ENCODE results near the gene SIRT4.
A peak's percentile ranks its signal among the peaks of the same experiment; 100 is the strongest.

The SIRT4 gene

GRCh38 chr12:120283318-120283717 is 18.8 kb upstream of the SIRT4 start:
- DNase-seq (ENCODE audit: low read depth, low spot score), result no peak
- H3K27ac ChIP-seq (ENCODE audit: low read length), result no peak overlapping the region
- no peaks in the 10 kb centered on the region for H3K36me3 ChIP-seq (ENCODE audit: control insufficient read depth, insufficient read depth, low read length)
- no peaks in the 10 kb centered on the region for H3K9me3 ChIP-seq (ENCODE audit: control insufficient read depth, insufficient read depth, low read length)
- H3K4me3 ChIP-seq (ENCODE audit: low read length), result no peak overlapping the region
- no CpG with 5 or more reads among the region's 7 CpGs for WGBS (ENCODE audit: insufficient coverage, insufficient read length)
- H3K27me3 ChIP-seq (ENCODE audit: control insufficient read depth, insufficient read depth, low read length), result no peaks in the 10 kb centered on the region
- no peaks in the 10 kb centered on the region; the same call in 1 of the 2 replicates for H3K4me1 ChIP-seq (ENCODE audit: control insufficient read depth, insufficient read depth, low read length)

- no peaks in the 10 kb centered on the region for H3K36me3 ChIP-seq (ENCODE audit: control insufficient read depth, insufficient read depth, low read length)
- DNase-seq (ENCODE audit: low read depth, low spot score), result no peak
- no peaks in the 10 kb centered on the region; the same call in 1 of the 2 replicates for H3K4me1 ChIP-seq (ENCODE audit: control insufficient read depth, insufficient read depth, low read length)
- H3K27me3 ChIP-seq (ENCODE audit: control insufficient read depth, insufficient read depth, low read length), result no peaks in the 10 kb centered on the region
- no peak overlapping the region for H3K27ac ChIP-seq (ENCODE audit: low read length)
- H3K9me3 ChIP-seq (ENCODE audit: control insufficient read depth, insufficient read depth, low read length), result no peaks in the 10 kb centered on the region
- no CpG with 5 or more reads among the region's 3 CpGs for WGBS (ENCODE audit: insufficient coverage, insufficient read length)
- no peak overlapping the region for H3K4me3 ChIP-seq (ENCODE audit: low read length)
Measured at GRCh38 chr12:120284381-120284780, 17.7 kb upstream of the SIRT4 start.

- no peak for DNase-seq (ENCODE audit: low read depth, low spot score)
- H3K27me3 ChIP-seq (ENCODE audit: control insufficient read depth, insufficient read depth, low read length), result no peaks in the 10 kb centered on the region
- no peak overlapping the region for H3K27ac ChIP-seq (ENCODE audit: low read length)
- WGBS (ENCODE audit: insufficient coverage, insufficient read length), result no CpG with 5 or more reads among the region's 7 CpGs
- no peak overlapping the region for H3K4me3 ChIP-seq (ENCODE audit: low read length)
- no peaks in the 10 kb centered on the region for H3K36me3 ChIP-seq (ENCODE audit: control insufficient read depth, insufficient read depth, low read length)
- H3K4me1 ChIP-seq (ENCODE audit: control insufficient read depth, insufficient read depth, low read length), result peaks cover 2% of the 10 kb centered on the region; the same call in 1 of the 2 replicates
- H3K9me3 ChIP-seq (ENCODE audit: control insufficient read depth, insufficient read depth, low read length), result no peaks in the 10 kb centered on the region
Measured at GRCh38 chr12:120286768-120287490, 15.2 kb upstream of the SIRT4 start.

- Histone ChIP-seq H3K27me3 (ENCODE audit: control insufficient read depth, insufficient read depth, low read length) (no peaks in the 10 kb centered on the region), H3K36me3 (ENCODE audit: control insufficient read depth, insufficient read depth, low read length) (no peaks in the 10 kb centered on the region), H3K27ac (ENCODE audit: low read length) (no peak overlapping the region), H3K9me3 (ENCODE audit: control insufficient read depth, insufficient read depth, low read length) (no peaks in the 10 kb centered on the region), H3K4me1 (ENCODE audit: control insufficient read depth, insufficient read depth, low read length) (peaks cover 2% of the 10 kb centered on the region; the same call in 1 of the 2 replicates), H3K4me3 (ENCODE audit: low read length) (no peak overlapping the region)
- WGBS (ENCODE audit: insufficient coverage, insufficient read length), result no CpG with 5 or more reads among the region's 12 CpGs
- no peak for DNase-seq (ENCODE audit: low read depth, low spot score)
Measured at GRCh38 chr12:120287491-120287890, 14.6 kb upstream of the SIRT4 start.

GRCh38 chr12:120290609-120291305 is 11.4 kb upstream of the SIRT4 start:
- H3K4me3 ChIP-seq (ENCODE audit: low read length), result no peak overlapping the region
- no peak for DNase-seq (ENCODE audit: low read depth, low spot score)
- H3K36me3 ChIP-seq (ENCODE audit: control insufficient read depth, insufficient read depth, low read length), result no peaks in the 10 kb centered on the region
- peaks cover 2% of the 10 kb centered on the region; the same call in 1 of the 2 replicates for H3K4me1 ChIP-seq (ENCODE audit: control insufficient read depth, insufficient read depth, low read length)
- no peak overlapping the region for H3K27ac ChIP-seq (ENCODE audit: low read length)
- no peaks in the 10 kb centered on the region for H3K27me3 ChIP-seq (ENCODE audit: control insufficient read depth, insufficient read depth, low read length)
- no CpG with 5 or more reads among the region's 22 CpGs for WGBS (ENCODE audit: insufficient coverage, insufficient read length)
- no peaks in the 10 kb centered on the region for H3K9me3 ChIP-seq (ENCODE audit: control insufficient read depth, insufficient read depth, low read length)

GRCh38 chr12:120292411-120292660 is 9.8 kb upstream of the SIRT4 start:
- H3K36me3 ChIP-seq (ENCODE audit: control insufficient read depth, insufficient read depth, low read length), result no peaks in the 10 kb centered on the region
- no CpG with 5 or more reads among the region's 17 CpGs for WGBS (ENCODE audit: insufficient coverage, insufficient read length)
- DNase-seq (ENCODE audit: low read depth, low spot score), result no peak
- H3K27me3 ChIP-seq (ENCODE audit: control insufficient read depth, insufficient read depth, low read length), result no peaks in the 10 kb centered on the region
- H3K9me3 ChIP-seq (ENCODE audit: control insufficient read depth, insufficient read depth, low read length), result no peaks in the 10 kb centered on the region
- no peak overlapping the region for H3K27ac ChIP-seq (ENCODE audit: low read length)
- peak overlapping the region; percentile 56; the same call in 1 of the 2 replicates for H3K4me3 ChIP-seq (ENCODE audit: low read length)
- peaks cover 2% of the 10 kb centered on the region; the same call in 1 of the 2 replicates for H3K4me1 ChIP-seq (ENCODE audit: control insufficient read depth, insufficient read depth, low read length)

GRCh38 chr12:120292661-120293531 is 9.2 kb upstream of the SIRT4 start, which contains the start of gene RNU4-1:
Gene RNU4-1, minus strand, starts transcription at chr12:120293237.
- Histone ChIP-seq H3K27ac (ENCODE audit: low read length) (no peak within 1 kb of the TSS), H3K4me3 (ENCODE audit: low read length) (peak within 1 kb of the TSS; percentile 56; the same call in 1 of the 2 replicates), H3K4me1 (ENCODE audit: control insufficient read depth, insufficient read depth, low read length) (peaks cover 2% of the 10 kb centered on the region; the same call in 1 of the 2 replicates), H3K9me3 (ENCODE audit: control insufficient read depth, insufficient read depth, low read length) (no peaks in the 10 kb centered on the region), H3K36me3 (ENCODE audit: control insufficient read depth, insufficient read depth, low read length) (no peaks in the 10 kb centered on the region), H3K27me3 (ENCODE audit: control insufficient read depth, insufficient read depth, low read length) (no peaks in the 10 kb centered on the region)
- WGBS (ENCODE audit: insufficient coverage, insufficient read length), result no CpG with 5 or more reads among the region's 29 CpGs
- DNase-seq (ENCODE audit: low read depth, low spot score), result peak; percentile 87

GRCh38 chr12:120314220-120314619 is 12.1 kb downstream of the SIRT4 start:
- Histone ChIP-seq H3K36me3 (ENCODE audit: control insufficient read depth, insufficient read depth, low read length) (no peaks in the 10 kb centered on the region), H3K9me3 (ENCODE audit: control insufficient read depth, insufficient read depth, low read length) (no peaks in the 10 kb centered on the region), H3K27me3 (ENCODE audit: control insufficient read depth, insufficient read depth, low read length) (no peaks in the 10 kb centered on the region), H3K4me1 (ENCODE audit: control insufficient read depth, insufficient read depth, low read length) (no peaks in the 10 kb centered on the region), H3K27ac (ENCODE audit: low read length) (no peak overlapping the region), H3K4me3 (ENCODE audit: low read length) (no peak overlapping the region)
- no CpG with 5 or more reads among the region's 5 CpGs for WGBS (ENCODE audit: insufficient coverage, insufficient read length)
- DNase-seq (ENCODE audit: low read depth, low spot score), result peak; percentile 31

- DNase-seq (ENCODE audit: low read depth, low spot score), result no peak
- H3K4me1 ChIP-seq (ENCODE audit: control insufficient read depth, insufficient read depth, low read length), result no peaks in the 10 kb centered on the region
- no CpG with 5 or more reads among the region's 9 CpGs for WGBS (ENCODE audit: insufficient coverage, insufficient read length)
Measured at GRCh38 chr12:120316798-120317223, 14.7 kb downstream of the SIRT4 start.

More at GRCh38 chr12:120316798-120317223, 14.7 kb downstream of the SIRT4 start:
- H3K36me3 ChIP-seq (ENCODE audit: control insufficient read depth, insufficient read depth, low read length), result no peaks in the 10 kb centered on the region
- H3K4me3 ChIP-seq (ENCODE audit: low read length), result peak overlapping the region; percentile 44; the same call in 1 of the 2 replicates
- no peak overlapping the region for H3K27ac ChIP-seq (ENCODE audit: low read length)
- no peaks in the 10 kb centered on the region for H3K27me3 ChIP-seq (ENCODE audit: control insufficient read depth, insufficient read depth, low read length)
- H3K9me3 ChIP-seq (ENCODE audit: control insufficient read depth, insufficient read depth, low read length), result no peaks in the 10 kb centered on the region
